Measurements from ENCODE around the gene FGD4. TPM values are rescaled to one million over a fixed set of nuclear protein-coding genes. Genes with fewer than 3 reads are reported as not detected.

FGD4 gene
- total and polyA plus RNA-seq, 2 experiments from 2014 or later, result 1.1 to 3.4 TPM

GRCh38 chr12:32402170-32402569 is 2.8 kb downstream of the FGD4 start:
- no peaks in the 10 kb centered on the region for H3K9me3 ChIP-seq (ENCODE audit: low read depth)
- H3K79me2 ChIP-seq (ENCODE audit: insufficient read depth), result no peaks in the 10 kb centered on the region
- in situ Hi-C loops (cut with MboI), result no loop called here

GRCh38 chr12:32402946-32403345 is 3.6 kb downstream of the FGD4 start:
- in situ Hi-C loops (cut with MboI), result no loop called here
- no peak for DNase-seq
- no peak for TF ChIP-seq EZH2phosphoT487 (IDR thresholded peaks at IDR 0.05; ENCODE audit: insufficient read depth, low read depth)
- TF ChIP-seq EZH2 (IDR thresholded peaks at IDR 0.05; ENCODE audit: insufficient read depth, poor library complexity, severe bottlenecking), result no peak
- Histone ChIP-seq H3K4me3 (no peak overlapping the region), H4K20me1 (ENCODE audit: insufficient read depth) (no peaks in the 10 kb centered on the region), H3K27me3 (replicated peaks; ENCODE audit: insufficient read depth) (peaks cover 25% of the 10 kb centered on the region), H3K27ac (no peak overlapping the region), H3F3A (ENCODE audit: insufficient read depth) (0 out of 2 replicates have a peak, but pooled peaks cover 3% of the 10 kb centered on the region), H3K9ac (no peak overlapping the region), H3K4me2 (ENCODE audit: unreplicated experiment) (no peak overlapping the region), H3K36me3 (ENCODE audit: low read depth) (no peaks in the 10 kb centered on the region), H3K79me2 (ENCODE audit: insufficient read depth) (no peaks in the 10 kb centered on the region), H3K4me1 (ENCODE audit: insufficient read depth) (no peaks in the 10 kb centered on the region), H3K9me3 (ENCODE audit: low read depth) (no peaks in the 10 kb centered on the region), H2AFZ (no peak overlapping the region), H3K9me2 (ENCODE audit: insufficient read depth) (no peaks in the 10 kb centered on the region)
- 0 to 2% methylated on average over 1 of the region's 1 CpG for WGBS, 2 experiments (ENCODE audit: low coverage in 1 of 2, low lambda C conversion rate in 2 of 2, missing lambda C conversion rate in 2 of 2)

More at GRCh38 chr12:32402170-32402569, 2.8 kb downstream of the FGD4 start:
- H3K27me3 ChIP-seq (replicated peaks; ENCODE audit: insufficient read depth), result peaks cover 25% of the 10 kb centered on the region
- H4K20me1 ChIP-seq (ENCODE audit: insufficient read depth), result no peaks in the 10 kb centered on the region
- no peak overlapping the region for H3K4me3 ChIP-seq
- no peaks in the 10 kb centered on the region for H3K9me2 ChIP-seq (ENCODE audit: insufficient read depth)
- no peak for DNase-seq
- no peak overlapping the region for H3K27ac ChIP-seq
- no peak overlapping the region for H2AFZ ChIP-seq
- H3K4me2 ChIP-seq (ENCODE audit: unreplicated experiment), result no peak overlapping the region
- no peaks in the 10 kb centered on the region for H3K36me3 ChIP-seq (ENCODE audit: low read depth)
- 0 out of 2 replicates have a peak, but pooled peaks cover 3% of the 10 kb centered on the region for H3F3A ChIP-seq (ENCODE audit: insufficient read depth)
- no peak overlapping the region for H3K9ac ChIP-seq
- H3K4me1 ChIP-seq (ENCODE audit: insufficient read depth), result no peaks in the 10 kb centered on the region
- WGBS, 2 experiments (ENCODE audit: low coverage in 1 of 2, low lambda C conversion rate in 2 of 2, missing lambda C conversion rate in 2 of 2), result 72 to 78% methylated on average over 10 of the region's 10 CpGs
- TF ChIP-seq EZH2 (IDR thresholded peaks at IDR 0.05; ENCODE audit: insufficient read depth, poor library complexity, severe bottlenecking) (no peak), EZH2phosphoT487 (IDR thresholded peaks at IDR 0.05; ENCODE audit: insufficient read depth, low read depth) (no peak)

- no peaks in the 10 kb centered on the region for H3K36me3 ChIP-seq (ENCODE audit: low read depth)
- H3K9me3 ChIP-seq (ENCODE audit: low read depth), result no peaks in the 10 kb centered on the region
- no peaks in the 10 kb centered on the region for H3K4me1 ChIP-seq (ENCODE audit: insufficient read depth)
- H3K4me3 ChIP-seq, result no peak overlapping the region
- no peaks in the 10 kb centered on the region for H4K20me1 ChIP-seq (ENCODE audit: insufficient read depth)
- no peaks in the 10 kb centered on the region for H3K79me2 ChIP-seq (ENCODE audit: insufficient read depth)
- H3K27me3 ChIP-seq (replicated peaks; ENCODE audit: insufficient read depth), result peaks cover 5% of the 10 kb centered on the region; the same call in 1 of the 2 replicates
- no peak overlapping the region for H3K4me2 ChIP-seq (ENCODE audit: unreplicated experiment)
- DNase-seq, result no peak
- 79 to 93% methylated on average over 3 of the region's 3 CpGs for WGBS, 2 experiments (ENCODE audit: low coverage in 1 of 2, low lambda C conversion rate in 2 of 2, missing lambda C conversion rate in 2 of 2)
- no peak overlapping the region for H2AFZ ChIP-seq
- H3K9me2 ChIP-seq (ENCODE audit: insufficient read depth), result no peaks in the 10 kb centered on the region
- H3K27ac ChIP-seq, result no peak overlapping the region
- no peaks in the 10 kb centered on the region for H3F3A ChIP-seq (ENCODE audit: insufficient read depth)
- TF ChIP-seq EZH2phosphoT487 (IDR thresholded peaks at IDR 0.05; ENCODE audit: insufficient read depth, low read depth) (no peak), EZH2 (IDR thresholded peaks at IDR 0.05; ENCODE audit: insufficient read depth, poor library complexity, severe bottlenecking) (no peak)
- in situ Hi-C loops (cut with MboI), result no loop called here
- H3K9ac ChIP-seq, result no peak overlapping the region
Observed at GRCh38 chr12:32407795-32408194, 8.4 kb downstream of the FGD4 start.

- H3K9ac ChIP-seq, result no peak overlapping the region
- H3F3A ChIP-seq (ENCODE audit: insufficient read depth), result no peaks in the 10 kb centered on the region
- H3K4me2 ChIP-seq (ENCODE audit: unreplicated experiment), result no peak overlapping the region
- no peak overlapping the region for H3K27ac ChIP-seq
- TF ChIP-seq EZH2 (IDR thresholded peaks at IDR 0.05; ENCODE audit: insufficient read depth, poor library complexity, severe bottlenecking) (no peak), EZH2phosphoT487 (IDR thresholded peaks at IDR 0.05; ENCODE audit: insufficient read depth, low read depth) (no peak)
- no peaks in the 10 kb centered on the region for H4K20me1 ChIP-seq (ENCODE audit: insufficient read depth)
- in situ Hi-C loops (cut with MboI), result no loop called here
- no peaks in the 10 kb centered on the region; the same call in 1 of the 2 replicates for H3K27me3 ChIP-seq (replicated peaks; ENCODE audit: insufficient read depth)
- H3K9me2 ChIP-seq (ENCODE audit: insufficient read depth), result no peaks in the 10 kb centered on the region
- no peaks in the 10 kb centered on the region for H3K79me2 ChIP-seq (ENCODE audit: insufficient read depth)
- WGBS, 2 experiments (ENCODE audit: low coverage in 1 of 2, low lambda C conversion rate in 2 of 2, missing lambda C conversion rate in 2 of 2), result 38 to 43% methylated on average over 3 of the region's 3 CpGs
- no peak overlapping the region for H2AFZ ChIP-seq
- H3K4me3 ChIP-seq, result no peak overlapping the region
- no peaks in the 10 kb centered on the region for H3K9me3 ChIP-seq (ENCODE audit: low read depth)
- DNase-seq, result no peak
- no peaks in the 10 kb centered on the region for H3K36me3 ChIP-seq (ENCODE audit: low read depth)
- H3K4me1 ChIP-seq (ENCODE audit: insufficient read depth), result no peaks in the 10 kb centered on the region
Observed at GRCh38 chr12:32413412-32413811, 14.1 kb downstream of the FGD4 start.

- H3K9me3 ChIP-seq (ENCODE audit: low read depth), result no peaks in the 10 kb centered on the region
- H3K4me2 ChIP-seq (ENCODE audit: unreplicated experiment), result no peak overlapping the region
- H3K4me1 ChIP-seq (ENCODE audit: insufficient read depth), result peaks cover 11% of the 10 kb centered on the region
- TF ChIP-seq EZH2phosphoT487 (IDR thresholded peaks at IDR 0.05; ENCODE audit: insufficient read depth, low read depth), result no peak
- no peak overlapping the region for H3K27ac ChIP-seq
- H3K9me2 ChIP-seq (ENCODE audit: insufficient read depth), result no peaks in the 10 kb centered on the region
- no peaks in the 10 kb centered on the region for H3K79me2 ChIP-seq (ENCODE audit: insufficient read depth)
- H3K4me3 ChIP-seq, result no peak overlapping the region
- no peaks in the 10 kb centered on the region for H3K36me3 ChIP-seq (ENCODE audit: low read depth)
- no peak overlapping the region for H2AFZ ChIP-seq
- 89 to 96% methylated on average over 5 of the region's 5 CpGs for whole genome bisulfite sequencing, 2 experiments (ENCODE audit: low coverage in 1 of 2, low lambda C conversion rate in 2 of 2, missing lambda C conversion rate in 2 of 2)
- in situ Hi-C loops (cut with MboI), result no loop called here
- no peaks in the 10 kb centered on the region for H4K20me1 ChIP-seq (ENCODE audit: insufficient read depth)
- H3F3A ChIP-seq (ENCODE audit: insufficient read depth), result no peaks in the 10 kb centered on the region
- DNase-seq, result no peak
- H3K9ac ChIP-seq, result no peak overlapping the region
- H3K27me3 ChIP-seq (replicated peaks; ENCODE audit: insufficient read depth), result no peaks in the 10 kb centered on the region
Observed at GRCh38 chr12:32418221-32418620, 18.9 kb downstream of the FGD4 start.

Data from GM23248 (cell line).